GM18907 (cell line): ENCODE results near the gene CAPG.

Experiments used
- ATAC-seq: cut with Tn5 transposase; IDR thresholded peaks from one replicate; pipeline ENCODE4 v1.9.1; 2021; ENCODE audit warnings: mild to moderate bottlenecking, moderate library complexity; ENCODE audit not compliant: unreplicated experiment

Gene CAPG

DNA sequence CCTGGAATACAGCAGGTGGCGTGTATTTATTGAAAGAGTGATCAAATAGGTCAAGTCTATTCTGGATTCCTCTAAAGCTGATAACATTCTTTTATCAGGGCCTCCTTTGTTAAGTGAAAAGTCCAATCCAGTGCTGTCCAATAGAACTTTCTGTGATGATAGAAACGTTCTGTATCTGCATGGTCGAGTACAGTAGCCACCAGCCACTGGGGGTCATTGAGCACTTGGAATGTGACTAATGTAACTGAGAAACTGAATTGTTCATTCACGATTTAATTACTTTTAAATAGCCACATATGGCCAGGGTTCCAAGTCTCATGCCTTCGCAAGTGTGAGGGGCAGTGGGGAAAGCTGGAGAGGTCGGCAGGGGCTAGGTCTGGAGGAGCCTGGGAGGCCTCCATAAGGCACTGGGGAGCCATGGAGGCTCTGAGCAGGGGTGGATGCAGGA, 28.9 kb upstream of the CAPG start:
- ATAC-seq, result no peak

DNA sequence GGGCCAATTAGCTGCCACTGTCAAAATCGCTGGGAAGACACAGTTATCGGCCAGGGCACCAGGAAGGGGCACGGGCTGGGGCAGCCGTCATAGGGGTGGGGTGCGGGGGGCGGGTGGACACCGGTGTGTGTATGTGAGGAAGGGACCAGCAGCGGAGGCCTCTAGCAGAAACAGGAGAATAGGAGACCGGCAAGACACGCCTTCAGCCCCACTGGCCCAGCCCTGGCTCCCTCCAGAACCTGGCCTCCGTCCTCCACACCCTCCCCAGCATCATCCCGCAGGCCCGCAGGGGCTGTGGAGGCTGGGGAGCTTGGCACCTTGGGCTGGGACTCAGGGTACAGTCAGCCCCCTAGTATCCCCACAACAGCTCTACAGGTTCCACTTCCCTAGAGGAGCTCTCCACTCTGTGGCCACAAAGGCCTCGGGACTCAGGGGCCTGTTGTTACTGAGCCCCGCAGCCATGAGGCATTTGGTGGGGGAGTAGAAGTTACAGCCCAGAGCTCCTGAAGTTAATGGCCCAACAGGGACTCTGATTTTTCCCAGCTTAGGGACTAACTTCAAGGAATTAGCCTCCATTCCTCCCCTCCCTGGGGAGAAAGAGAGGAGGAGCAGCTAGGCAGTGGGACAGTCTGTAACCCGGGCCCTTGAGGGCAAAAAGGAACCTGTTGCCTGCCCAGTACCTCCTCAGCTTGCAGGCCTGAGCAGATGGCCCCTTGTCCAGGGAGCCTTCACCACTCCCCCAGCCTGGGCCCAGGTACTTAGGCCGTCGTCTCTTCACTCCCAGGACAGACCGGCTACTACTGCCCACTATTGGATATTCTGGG, 28.2 kb upstream of the CAPG start:
- no peak for ATAC-seq

DNA sequence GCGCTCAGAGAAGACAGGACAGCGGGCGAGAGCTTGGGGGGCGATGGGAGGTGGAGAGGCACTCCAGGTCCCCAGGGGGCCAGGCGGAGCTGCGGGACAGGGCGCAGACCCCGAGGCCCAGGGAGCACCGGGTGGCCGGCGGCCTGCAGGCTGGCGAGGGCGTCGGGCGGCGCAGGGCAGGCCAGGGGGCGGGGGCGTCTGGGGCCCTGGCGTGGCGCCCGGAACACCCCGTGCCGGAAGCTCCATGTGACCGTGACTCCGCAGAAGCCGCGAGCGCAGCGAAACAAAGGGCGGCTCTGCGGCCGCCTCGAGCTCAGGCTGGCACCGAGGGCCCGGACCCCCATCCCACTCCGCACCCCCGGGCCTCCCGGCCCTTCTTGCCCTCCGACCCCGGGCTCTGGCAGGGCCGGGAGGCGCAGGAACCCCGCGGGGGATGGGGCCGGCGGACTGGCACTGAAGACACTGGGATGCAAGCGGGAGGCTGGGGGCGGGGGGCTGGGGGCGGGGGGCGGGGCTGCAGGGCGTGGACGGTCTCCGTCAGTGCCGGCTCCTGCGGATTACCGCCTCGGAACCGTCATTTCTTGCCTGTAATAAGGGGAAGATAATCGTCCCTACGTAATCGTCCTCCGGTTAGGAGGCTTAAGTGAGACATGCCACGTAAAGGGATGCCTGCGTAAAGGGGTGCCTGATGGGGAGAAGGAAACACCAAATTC, 27.5 kb upstream of the CAPG start:
- peak; percentile 81 for ATAC-seq

GRCh38 chr2:85436836-85437487, 26.8 kb upstream of the CAPG start:
- no peak for ATAC-seq

DNA sequence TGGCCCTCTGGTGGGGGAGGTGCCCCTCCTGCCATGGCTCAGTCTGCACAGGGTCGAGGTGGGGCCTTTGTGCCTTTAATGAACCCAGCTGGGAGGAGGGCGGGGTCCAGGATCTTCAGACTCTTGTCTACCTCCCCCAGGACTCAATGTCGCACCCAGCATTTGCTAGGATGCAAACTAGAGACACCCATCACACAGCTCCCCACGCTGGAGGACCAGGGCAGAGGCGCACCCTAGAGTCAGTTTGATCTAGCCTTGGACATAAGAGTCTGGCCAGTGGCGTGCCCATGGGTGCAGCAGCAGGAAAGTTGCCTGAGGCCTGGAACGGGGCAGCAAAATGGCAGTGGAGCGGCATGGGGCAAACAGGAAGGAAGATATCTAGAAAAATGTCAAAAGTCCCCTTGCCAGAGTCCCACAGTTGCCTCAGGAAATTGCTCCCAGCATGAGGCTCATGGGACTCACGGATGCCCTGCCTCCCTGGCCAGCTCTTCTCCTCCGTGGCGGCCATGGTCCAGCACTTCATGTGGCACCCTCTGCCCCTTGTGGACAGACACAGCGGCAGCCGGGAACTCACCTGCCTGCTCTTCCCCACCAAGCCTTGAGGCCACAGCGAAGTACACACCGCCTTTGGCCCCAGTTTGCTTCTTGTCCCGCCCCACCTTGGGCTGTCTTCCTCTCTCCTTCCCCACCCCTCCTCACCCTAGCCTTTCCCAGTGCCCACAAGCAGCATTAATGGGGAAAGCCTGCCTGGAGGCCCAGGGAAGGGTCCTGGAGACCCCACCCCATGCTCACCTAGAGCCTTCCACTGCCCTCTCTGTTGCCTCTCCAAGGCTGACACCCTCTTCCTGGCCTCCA, 26.0 kb upstream of the CAPG start:
- no peak for ATAC-seq

GRCh38 chr2:85435220-85435958, 25.2 kb upstream of the CAPG start:
- ATAC-seq, result no peak

- no peak for ATAC-seq
Measured at GRCh38 chr2:85434696-85435095, 24.5 kb upstream of the CAPG start.

DNA sequence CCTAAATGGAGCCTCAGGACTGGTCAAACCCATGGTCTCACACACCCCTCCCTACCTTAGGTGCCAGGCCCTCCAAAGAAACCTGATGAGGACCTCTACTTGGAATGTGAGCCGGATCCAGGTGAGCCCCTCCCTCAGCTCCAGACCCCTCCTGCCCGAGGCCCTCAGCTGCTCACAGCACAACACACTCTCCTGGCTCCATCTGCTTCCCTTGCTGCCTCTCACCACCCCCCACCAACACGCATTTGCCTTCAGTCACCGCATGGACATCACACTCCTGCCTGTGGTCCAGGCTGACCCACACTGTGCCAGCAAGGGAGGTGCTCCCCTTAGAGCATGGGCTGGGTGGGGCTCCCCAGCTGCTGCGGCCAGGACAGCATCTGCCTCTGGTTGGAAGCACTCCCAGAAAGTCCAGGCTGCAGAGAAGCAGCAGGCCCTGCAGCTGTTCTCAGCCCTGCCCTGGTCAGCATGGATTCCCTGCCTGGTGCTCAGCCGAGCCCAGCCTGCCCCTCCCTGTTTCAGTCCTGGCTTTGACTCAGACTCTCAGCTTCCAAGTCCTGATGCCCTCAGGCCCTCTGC, 23.4 kb upstream of the CAPG start:
- ATAC-seq, result no peak

DNA sequence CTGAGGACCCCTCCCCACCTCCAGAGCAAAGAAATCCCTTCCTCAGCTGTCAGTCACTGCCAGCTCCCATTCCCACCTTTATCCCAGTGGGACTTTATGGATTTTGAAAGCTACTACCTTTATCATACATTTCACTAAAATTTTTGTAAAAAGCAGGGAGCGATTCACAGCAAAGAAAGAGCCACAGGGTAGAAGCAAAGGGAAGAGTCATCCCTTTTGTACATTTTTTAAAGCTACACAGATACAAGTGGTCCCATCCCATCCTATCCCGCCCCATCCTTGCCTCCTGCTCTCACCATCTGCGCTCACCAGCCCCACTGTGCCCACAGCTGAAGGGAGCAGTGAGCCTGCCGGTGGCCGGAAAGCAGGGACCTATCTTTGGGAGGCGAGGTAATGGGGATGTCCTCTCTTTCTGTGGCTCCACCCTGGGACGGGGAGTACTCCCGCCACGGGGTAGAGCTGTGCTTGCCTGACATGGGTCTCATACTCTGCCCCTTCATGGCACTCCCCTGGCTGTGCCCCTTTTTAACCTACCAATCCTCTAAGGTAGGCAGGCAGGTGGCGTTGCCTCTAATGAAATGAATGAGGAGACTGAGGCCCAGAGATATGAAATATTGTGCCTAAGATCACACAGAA, 21.5 kb upstream of the CAPG start:
- no peak for ATAC-seq

- no peak for ATAC-seq
Measured at GRCh38 chr2:85430752-85431569, 20.8 kb upstream of the CAPG start.

DNA sequence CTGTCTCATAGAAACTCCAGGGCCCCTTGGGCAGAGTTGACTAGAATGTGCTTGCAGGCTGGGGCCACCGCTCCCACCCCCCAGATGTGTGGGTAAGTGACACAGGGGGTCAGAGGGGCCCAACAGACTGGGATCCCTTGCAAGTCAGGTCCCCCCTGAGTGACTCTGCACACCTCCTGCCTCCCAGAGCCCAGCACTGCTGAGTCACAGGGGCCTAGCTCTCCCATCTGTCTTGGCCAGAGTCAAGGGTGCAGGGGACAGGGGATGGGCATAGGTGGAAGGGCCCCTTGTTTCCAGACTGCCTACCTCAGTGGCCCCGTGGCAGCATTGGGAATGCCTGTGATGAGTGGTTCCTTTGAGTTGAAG, 19.7 kb upstream of the CAPG start:
- ATAC-seq, result no peak

- no peak for ATAC-seq
Measured at GRCh38 chr2:85429213-85429923, 19.2 kb upstream of the CAPG start.

DNA sequence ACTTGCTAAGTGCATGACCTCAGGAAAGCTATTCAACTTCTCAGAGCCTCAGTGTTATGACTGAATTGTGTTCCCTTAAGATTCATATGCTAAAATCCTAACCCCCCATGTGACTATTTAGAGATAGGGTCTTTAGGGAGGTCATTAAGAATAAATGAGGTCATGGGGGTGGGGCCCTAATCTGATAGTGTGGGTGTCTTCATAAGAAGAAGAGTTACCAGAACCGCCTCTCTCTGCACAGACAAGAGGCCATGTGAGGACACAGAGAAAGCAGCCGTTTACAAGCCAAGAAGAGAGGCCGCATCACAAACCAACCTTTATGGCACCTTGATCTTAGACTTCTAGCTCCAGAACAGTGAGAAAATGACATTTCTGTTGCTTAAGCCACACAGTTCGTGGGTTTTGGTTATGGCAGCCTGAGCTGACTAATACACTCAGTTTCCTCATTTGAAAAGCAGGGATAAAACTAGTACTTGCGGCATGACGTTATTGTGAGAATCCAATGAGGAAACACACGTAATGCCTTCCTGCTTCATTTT, 18.2 kb upstream of the CAPG start:
- ATAC-seq, result no peak

DNA sequence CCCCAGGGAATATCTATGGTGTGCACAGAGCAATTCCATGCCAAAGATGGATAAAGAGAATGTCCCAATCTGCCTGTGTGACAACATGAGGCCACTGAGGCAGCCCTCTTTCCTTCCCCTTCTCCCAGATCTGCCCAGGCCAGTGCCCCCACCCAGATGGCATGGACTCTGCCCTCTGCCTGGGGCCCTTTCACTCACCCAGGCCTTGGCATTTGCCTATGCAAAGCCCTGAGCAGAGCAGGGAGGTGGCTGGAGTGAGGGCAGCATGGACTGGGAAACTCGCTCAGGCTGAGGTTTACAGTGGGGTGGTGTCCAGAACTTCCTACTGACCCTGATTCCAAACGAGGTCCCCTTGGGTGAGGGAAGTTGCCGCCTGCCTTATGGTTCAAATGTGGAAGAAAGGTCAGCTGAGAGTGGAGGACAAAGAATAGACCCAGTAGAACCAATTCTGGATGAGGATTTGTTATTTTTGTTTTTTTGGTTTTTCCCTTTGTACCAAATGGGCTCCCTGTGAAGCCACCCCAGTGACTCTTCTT, 17.2 kb upstream of the CAPG start:
- ATAC-seq, result no peak

GRCh38 chr2:85425588-85425987, 15.4 kb upstream of the CAPG start:
- no peak for ATAC-seq

GRCh38 chr2:85423525-85423924, 13.4 kb upstream of the CAPG start:
- ATAC-seq, result no peak

- no peak for ATAC-seq
Measured at GRCh38 chr2:85422072-85422457, 11.9 kb upstream of the CAPG start.
